GM18520 (cell line): ENCODE data around the gene VPS35L.

Experiments
- ATAC-seq: cut with Tn5 transposase; IDR thresholded peaks from one replicate; pipeline ENCODE4 v1.9.1; 2021; ENCODE audit not compliant: unreplicated experiment

The VPS35L gene

GRCh38 chr16:19589771-19590302 is 34.3 kb downstream of the VPS35L start:
- no peak for ATAC-seq

GRCh38 chr16:19595043-19595767 is 39.7 kb downstream of the VPS35L start:
- ATAC-seq: no peak

GRCh38 chr16:19598805-19599510 is 43.5 kb downstream of the VPS35L start:
- no peak for ATAC-seq

- no peak for ATAC-seq
Observed at GRCh38 chr16:19599968-19600716, 44.6 kb downstream of the VPS35L start.

GRCh38 chr16:19601083-19601976 is 45.8 kb downstream of the VPS35L start:
- no peak for ATAC-seq

- ATAC-seq: no peak
Observed at GRCh38 chr16:19604911-19605310, 49.4 kb downstream of the VPS35L start.

- ATAC-seq: no peak
Observed at GRCh38 chr16:19605701-19606100, 50.2 kb downstream of the VPS35L start.

- no peak for ATAC-seq
Observed at GRCh38 chr16:19607616-19608280, 52.2 kb downstream of the VPS35L start.

- ATAC-seq: no peak
Observed at GRCh38 chr16:19609359-19609758, 53.9 kb downstream of the VPS35L start.

GRCh38 chr16:19610200-19610599 is 54.7 kb downstream of the VPS35L start:
- ATAC-seq: no peak

- ATAC-seq: no peak
Observed at GRCh38 chr16:19613834-19614233, 58.3 kb downstream of the VPS35L start.

- no peak for ATAC-seq
Observed at GRCh38 chr16:19616241-19616640, 60.7 kb downstream of the VPS35L start.

GRCh38 chr16:19618876-19619275 is 63.4 kb downstream of the VPS35L start:
- no peak for ATAC-seq

GRCh38 chr16:19621445-19621844 is 65.9 kb downstream of the VPS35L start:
- no peak for ATAC-seq

GRCh38 chr16:19625039-19625438 is 69.5 kb downstream of the VPS35L start:
- no peak for ATAC-seq

- no peak for ATAC-seq
Observed at GRCh38 chr16:19636436-19637267, 81.1 kb downstream of the VPS35L start.

GRCh38 chr16:19639986-19640421 is 84.5 kb downstream of the VPS35L start:
- no peak for ATAC-seq

- ATAC-seq: no peak
Observed at GRCh38 chr16:19642501-19642900, 87.0 kb downstream of the VPS35L start.

- ATAC-seq: no peak
Observed at GRCh38 chr16:19644877-19645276, 89.4 kb downstream of the VPS35L start.
